Kidney epithelial cell (primary cell): ENCODE measurements around the gene CYP2R1. TPM values are rescaled to one million over a fixed set of nuclear protein-coding genes. Genes with fewer than 3 reads are reported as not detected.

Experiments
- DNase-seq: peaks from one replicate; pipeline ENCODE4 v3.0.0-alpha.2; 2010; ENCODE audit warnings: low read depth
- H3K27me3 ChIP-seq: 2 replicates; pipeline ENCODE4 v1.6.0; 2011; ENCODE audit warnings: low read length; ENCODE audit not compliant: control insufficient read depth, insufficient read depth
- H3K36me3 ChIP-seq: 2 replicates; pipeline ENCODE4 v1.5.1; 2011; ENCODE audit warnings: low read length; ENCODE audit not compliant: control insufficient read depth, insufficient read depth
- H3K4me3 ChIP-seq: 2 replicates; pipeline ENCODE4 v1.5.1; 2011; ENCODE audit warnings: low read depth, mild to moderate bottlenecking, control low read depth, low read length
- total RNA-seq: library from RNA; depleted of rRNA; stranded (reverse); fragments of >200 nt; gene quantifications from 2 replicates; pipeline ENCODE4 v1.2.3, GENCODE V29; 2015
- TF ChIP-seq, protein P1 (sequence below): IDR thresholded peaks from 2 replicates; pipeline ENCODE4 v1.5.1; 2011; ENCODE audit warnings: mild to moderate bottlenecking, moderate library complexity, low read length, control low read depth, inconsistent platforms; ENCODE audit not compliant: insufficient read depth, poor library complexity, severe bottlenecking

Gene CYP2R1
- total RNA-seq, 1 donor from 2014 or later, result 30.9 TPM

DNA sequence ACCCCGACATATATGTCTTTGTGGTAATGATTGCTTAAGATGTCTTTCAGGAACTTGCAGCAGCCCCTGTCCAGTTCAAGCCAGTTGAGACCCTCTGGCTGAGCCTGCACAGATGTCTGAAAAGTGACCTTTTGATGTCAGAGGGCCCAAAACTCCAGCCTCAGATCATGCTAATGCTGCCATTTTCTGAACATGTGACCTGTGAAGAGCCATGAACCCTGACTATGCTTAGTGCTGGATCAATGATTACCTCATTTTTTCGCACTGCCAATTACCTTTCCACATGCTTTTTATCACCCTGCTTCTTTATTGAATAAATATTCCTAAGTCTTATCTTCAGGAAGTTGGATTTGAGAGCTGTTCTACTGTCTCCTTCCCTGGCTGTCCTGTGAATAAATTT is 6.9 kb upstream of the CYP2R1 start:
- no peaks in the 10 kb centered on the region for H3K36me3 ChIP-seq
- H3K27me3 ChIP-seq, result no peaks in the 10 kb centered on the region
- no peak for DNase-seq
- TF ChIP-seq, protein P1, sequence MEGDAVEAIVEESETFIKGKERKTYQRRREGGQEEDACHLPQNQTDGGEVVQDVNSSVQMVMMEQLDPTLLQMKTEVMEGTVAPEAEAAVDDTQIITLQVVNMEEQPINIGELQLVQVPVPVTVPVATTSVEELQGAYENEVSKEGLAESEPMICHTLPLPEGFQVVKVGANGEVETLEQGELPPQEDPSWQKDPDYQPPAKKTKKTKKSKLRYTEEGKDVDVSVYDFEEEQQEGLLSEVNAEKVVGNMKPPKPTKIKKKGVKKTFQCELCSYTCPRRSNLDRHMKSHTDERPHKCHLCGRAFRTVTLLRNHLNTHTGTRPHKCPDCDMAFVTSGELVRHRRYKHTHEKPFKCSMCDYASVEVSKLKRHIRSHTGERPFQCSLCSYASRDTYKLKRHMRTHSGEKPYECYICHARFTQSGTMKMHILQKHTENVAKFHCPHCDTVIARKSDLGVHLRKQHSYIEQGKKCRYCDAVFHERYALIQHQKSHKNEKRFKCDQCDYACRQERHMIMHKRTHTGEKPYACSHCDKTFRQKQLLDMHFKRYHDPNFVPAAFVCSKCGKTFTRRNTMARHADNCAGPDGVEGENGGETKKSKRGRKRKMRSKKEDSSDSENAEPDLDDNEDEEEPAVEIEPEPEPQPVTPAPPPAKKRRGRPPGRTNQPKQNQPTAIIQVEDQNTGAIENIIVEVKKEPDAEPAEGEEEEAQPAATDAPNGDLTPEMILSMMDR, result no peak
- no peak overlapping the region for H3K4me3 ChIP-seq

DNA sequence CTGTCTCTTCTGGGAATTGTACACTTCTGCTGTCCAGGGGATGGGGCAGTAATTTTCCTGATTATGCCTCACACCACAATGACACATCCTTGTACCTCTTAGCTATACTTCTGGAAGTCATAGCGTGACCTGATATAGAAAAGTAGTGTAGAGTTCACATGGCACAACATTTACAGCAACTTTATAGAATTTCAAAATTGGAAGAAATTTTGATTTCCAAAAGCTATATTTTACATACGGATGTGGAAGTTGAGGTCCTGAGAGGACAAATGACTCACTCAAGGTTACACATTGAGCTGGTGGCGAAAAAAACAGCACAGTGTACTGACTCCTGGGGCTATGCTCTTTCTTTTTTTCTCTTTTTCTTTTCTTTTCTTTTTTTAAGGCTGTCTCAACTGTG is 6.3 kb upstream of the CYP2R1 start:
- no peak overlapping the region for H3K4me3 ChIP-seq
- H3K36me3 ChIP-seq, result no peaks in the 10 kb centered on the region
- H3K27me3 ChIP-seq, result no peaks in the 10 kb centered on the region
- TF ChIP-seq, protein P1, result no peak
- no peak for DNase-seq

DNA sequence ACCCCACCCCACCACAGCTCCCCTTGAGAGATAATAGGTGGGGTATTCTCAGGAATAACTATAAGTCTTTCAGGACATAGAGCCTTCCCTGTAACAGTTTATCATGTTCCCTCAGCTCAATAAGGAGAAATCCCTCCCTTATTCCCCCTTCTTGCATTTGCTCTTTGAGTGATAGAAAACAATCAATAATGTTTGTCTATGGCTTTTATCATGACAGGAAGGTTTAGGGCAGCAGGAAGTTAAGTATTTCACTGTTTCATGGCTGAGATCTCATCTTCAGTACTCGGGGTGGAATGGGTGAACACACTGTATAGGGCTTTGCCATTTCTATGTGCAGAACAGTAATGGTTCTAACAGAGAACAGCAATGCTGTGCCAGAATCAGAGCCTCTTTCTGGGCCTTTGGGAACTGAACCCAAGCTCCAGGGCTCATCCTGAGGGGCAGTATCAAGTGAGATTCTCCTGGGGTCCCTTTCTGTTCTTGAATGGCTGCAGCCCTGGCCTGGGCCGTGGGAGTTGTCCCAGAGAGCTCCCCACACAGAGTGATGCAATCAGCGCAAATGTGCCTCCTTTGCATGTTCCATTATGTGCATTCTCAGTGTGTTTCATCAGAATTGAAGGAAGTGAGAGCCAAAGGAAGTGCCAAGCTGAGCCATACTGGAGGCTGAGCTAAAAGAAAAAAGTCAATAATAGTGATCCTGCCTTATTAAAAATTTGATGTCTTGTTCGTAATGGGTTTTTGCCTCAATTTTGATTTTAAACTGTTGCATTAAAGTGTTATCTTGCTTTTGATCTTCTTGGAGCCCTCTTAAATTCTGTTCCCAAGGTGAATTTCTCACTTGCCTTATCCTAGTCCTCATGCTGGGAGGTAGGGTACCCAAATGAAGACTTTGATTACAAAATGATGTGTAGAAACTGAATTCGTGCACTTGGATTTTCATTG is 2.9 kb upstream of the CYP2R1 start:
- Histone ChIP-seq H3K4me3 (no peak overlapping the region), H3K36me3 (no peaks in the 10 kb centered on the region), H3K27me3 (no peaks in the 10 kb centered on the region)
- TF ChIP-seq, protein P1, result no peak
- no peak for DNase-seq

DNA sequence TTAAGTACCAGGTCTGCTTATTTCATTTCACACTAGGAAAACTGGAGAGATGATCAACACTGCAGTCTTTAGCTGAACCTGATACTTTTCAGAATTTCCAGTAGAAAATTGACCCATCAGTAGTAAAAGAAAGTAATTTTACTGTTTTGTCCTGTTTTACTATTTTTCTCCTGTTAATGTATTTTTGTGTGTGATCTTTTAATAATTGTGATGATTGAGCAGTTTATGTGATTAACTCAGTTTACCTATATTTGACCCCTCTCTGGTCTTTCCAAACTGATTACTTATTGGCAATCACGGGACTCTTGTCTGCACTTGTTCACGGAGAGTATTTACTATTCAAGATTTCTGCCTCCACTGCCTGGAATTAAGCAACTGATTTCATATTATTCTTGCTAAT is 546 bp upstream of the CYP2R1 start:
- peak overlapping the region; percentile 23 for H3K4me3 ChIP-seq
- DNase-seq, result no peak
- TF ChIP-seq, protein P1, result no peak
- no peaks in the 10 kb centered on the region for H3K27me3 ChIP-seq
- no peaks in the 10 kb centered on the region for H3K36me3 ChIP-seq

DNA sequence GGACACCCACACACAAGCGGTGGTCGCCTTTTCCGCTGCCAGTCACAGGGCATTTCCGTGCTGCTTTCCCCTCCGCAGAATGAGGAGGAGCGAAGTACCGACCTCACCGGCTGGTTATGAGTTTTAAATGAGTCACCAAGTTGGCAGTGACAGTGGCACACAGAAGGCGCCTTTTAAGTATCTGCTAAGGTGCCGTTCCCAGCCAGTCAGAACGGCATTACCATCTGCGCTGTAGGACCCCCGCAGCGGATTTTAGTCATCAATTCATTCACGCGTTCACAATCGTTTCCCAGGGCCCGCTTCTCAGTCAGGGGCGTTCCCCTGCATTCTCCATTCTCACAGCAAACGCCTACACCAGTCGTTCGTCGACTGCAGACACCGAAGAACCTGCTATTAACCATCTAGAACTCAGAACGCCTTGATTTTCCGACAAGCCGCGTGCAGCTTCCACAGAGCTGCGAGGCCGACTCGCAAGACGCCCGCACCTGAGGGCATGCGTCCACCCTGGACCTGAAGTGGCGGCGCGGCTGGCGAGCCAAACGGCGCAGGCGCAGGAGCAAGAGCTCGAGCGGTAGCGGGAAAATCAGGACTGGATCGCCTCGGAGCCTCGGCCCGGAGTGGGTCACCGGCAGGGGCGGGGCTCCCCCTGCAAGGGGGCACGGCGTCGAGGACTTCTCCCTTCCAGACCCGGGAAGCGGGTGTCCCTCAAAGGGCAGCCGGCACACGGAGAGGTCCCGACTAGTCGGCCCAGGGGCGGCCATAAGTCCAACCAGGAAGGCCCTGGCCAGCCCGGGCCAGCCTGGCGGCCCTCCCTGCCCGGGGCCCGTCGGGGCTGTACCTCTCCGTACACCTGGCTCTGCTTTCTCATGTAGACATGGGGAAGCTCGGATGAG is 642 bp downstream of the CYP2R1 start:
- peak overlapping the region; percentile 56 for H3K4me3 ChIP-seq
- TF ChIP-seq, protein P1, result no peak
- no peaks in the 10 kb centered on the region for H3K36me3 ChIP-seq
- DNase-seq, result peak; percentile 73
- H3K27me3 ChIP-seq, result no peaks in the 10 kb centered on the region
